Memory B cell (primary cell): Measurements from ENCODE around the gene TTLL5.

Source experiments
- ATAC-seq: fragments of 150-1000 bp; cut with Tn5 transposase; 2 replicates; pipeline ENCODE4 v1.10.0; 2021; ENCODE audit warnings: low read depth, mild to moderate bottlenecking, moderate library complexity
- DNase-seq, 2 donors: peaks; one replicate each; pipeline ENCODE4 v3.0.0; 2022; ENCODE audit warnings: low spot score in 2 of 2
- H3K27ac Mint-ChIP-seq: one replicate; pipeline ENCODE4 v1.8.0; 2022; ENCODE audit warnings: mild to moderate bottlenecking, moderate library complexity, mixed read lengths
- H3K27me3 Mint-ChIP-seq: one replicate; pipeline ENCODE4 v1.8.0; 2022; ENCODE audit warnings: mixed read lengths
- H3K36me3 Mint-ChIP-seq: one replicate; pipeline ENCODE4 v1.8.0; 2022; ENCODE audit warnings: mild to moderate bottlenecking, mixed read lengths
- H3K4me1 Mint-ChIP-seq: one replicate; pipeline ENCODE4 v1.8.0; 2022; ENCODE audit warnings: mixed read lengths
- H3K4me3 Mint-ChIP-seq: one replicate; pipeline ENCODE4 v1.8.0; 2022; ENCODE audit warnings: mild to moderate bottlenecking, moderate library complexity, mixed read lengths
- H3K9me3 Mint-ChIP-seq: one replicate; pipeline ENCODE4 v1.8.0; 2022; ENCODE audit warnings: mixed read lengths

TTLL5 gene

DNA sequence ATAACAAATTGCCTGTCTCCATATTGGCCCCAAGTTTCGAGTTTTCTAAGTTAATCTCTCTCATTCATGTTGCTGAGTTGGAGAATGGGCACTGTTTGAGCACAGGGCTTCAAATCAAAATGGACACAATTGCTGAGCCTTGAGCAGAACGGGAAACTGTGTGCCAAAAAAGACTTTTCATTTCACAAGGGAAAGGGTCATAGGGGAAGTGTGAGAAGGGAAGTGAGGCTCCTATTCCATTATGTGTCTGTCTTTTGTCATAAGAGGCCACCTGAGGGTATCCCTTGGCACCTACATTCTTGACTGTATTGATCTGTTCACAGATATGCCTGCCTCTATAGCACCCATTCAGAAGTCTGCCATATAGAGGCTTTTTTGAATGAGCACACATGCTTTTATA lies 59.1 kb downstream of the TTLL5 start:
- Mint-ChIP-seq H3K9me3 (no peaks in the 10 kb centered on the region), H3K36me3 (peaks cover 39% of the 10 kb centered on the region), H3K27ac (no peak overlapping the region), H3K4me3 (no peak overlapping the region), H3K27me3 (no peaks in the 10 kb centered on the region), H3K4me1 (no peaks in the 10 kb centered on the region)
- DNase-seq (no peak), ATAC-seq (no peak)

DNA sequence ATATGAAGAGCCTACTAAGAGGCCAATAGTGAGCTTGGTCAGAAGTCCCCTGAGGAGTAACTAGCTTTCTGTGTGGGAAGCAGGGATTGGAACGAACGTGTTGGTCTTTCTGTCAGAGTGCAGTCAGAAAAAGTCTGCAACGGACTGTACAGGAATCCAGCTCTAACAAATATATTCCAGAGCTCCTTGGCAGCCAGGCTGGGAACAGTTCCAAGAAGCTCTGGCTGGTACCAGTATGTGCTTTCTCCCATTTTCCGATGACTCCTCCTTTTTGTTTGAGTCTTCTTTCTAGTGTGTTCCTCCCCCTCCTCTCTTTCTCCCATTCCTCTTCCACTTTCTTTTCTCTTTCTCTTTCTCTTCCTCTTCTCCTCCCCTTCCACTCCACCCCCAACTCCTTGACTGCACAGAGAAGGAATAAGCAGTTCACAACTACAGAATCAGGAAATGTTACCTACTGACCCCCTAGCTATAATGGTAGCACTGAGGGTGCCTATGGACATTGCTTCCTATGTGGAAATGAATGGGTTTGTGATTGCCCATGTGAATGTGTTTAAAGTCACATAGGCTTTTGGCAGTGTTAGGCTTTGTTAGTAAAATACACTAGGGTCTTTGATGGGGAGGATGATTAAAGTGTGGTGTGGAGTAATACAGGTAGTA lies 59.9 kb downstream of the TTLL5 start:
- H3K27ac Mint-ChIP-seq: no peak overlapping the region
- no peak overlapping the region for H3K4me3 Mint-ChIP-seq
- H3K27me3 Mint-ChIP-seq: no peaks in the 10 kb centered on the region
- no peaks in the 10 kb centered on the region for H3K4me1 Mint-ChIP-seq
- peaks cover 46% of the 10 kb centered on the region for H3K36me3 Mint-ChIP-seq
- DNase-seq (no peak), ATAC-seq (no peak)
- H3K9me3 Mint-ChIP-seq: no peaks in the 10 kb centered on the region

DNA sequence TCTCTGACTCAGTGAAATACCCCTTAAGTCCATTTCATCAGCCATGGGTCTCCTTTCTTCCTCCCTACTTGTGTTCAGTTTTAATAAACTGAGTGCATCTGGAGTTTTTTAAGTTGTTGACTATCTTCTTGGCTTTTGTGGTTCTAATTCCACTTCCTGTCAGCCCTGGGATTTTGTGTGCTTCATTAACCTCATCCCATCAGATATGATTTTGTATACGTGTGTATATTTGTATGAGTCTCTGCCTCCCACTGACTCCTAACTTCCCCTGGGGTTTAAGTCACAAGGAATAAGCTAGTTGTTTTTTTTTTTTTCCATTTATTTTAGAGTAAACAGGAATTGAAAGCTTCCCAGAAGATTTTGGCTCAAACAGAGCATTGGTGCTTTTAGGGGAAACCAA lies 62.7 kb downstream of the TTLL5 start:
- H3K27me3 Mint-ChIP-seq: no peaks in the 10 kb centered on the region
- H3K36me3 Mint-ChIP-seq: peaks cover 54% of the 10 kb centered on the region
- H3K4me3 Mint-ChIP-seq: no peak overlapping the region
- peaks cover 5% of the 10 kb centered on the region for H3K9me3 Mint-ChIP-seq
- no peak overlapping the region for H3K27ac Mint-ChIP-seq
- DNase-seq (no peak), ATAC-seq (no peak)
- H3K4me1 Mint-ChIP-seq: no peaks in the 10 kb centered on the region

GRCh38 chr14:75724414-75725204 lies 63.6 kb downstream of the TTLL5 start:
- ATAC-seq: no peak
- H3K9me3 Mint-ChIP-seq: peaks cover 5% of the 10 kb centered on the region
- no peaks in the 10 kb centered on the region for H3K27me3 Mint-ChIP-seq
- no peak overlapping the region for H3K4me3 Mint-ChIP-seq
- H3K27ac Mint-ChIP-seq: no peak overlapping the region
- H3K4me1 Mint-ChIP-seq: no peaks in the 10 kb centered on the region
- H3K36me3 Mint-ChIP-seq: peaks cover 52% of the 10 kb centered on the region
- DNase-seq: no peak

DNA sequence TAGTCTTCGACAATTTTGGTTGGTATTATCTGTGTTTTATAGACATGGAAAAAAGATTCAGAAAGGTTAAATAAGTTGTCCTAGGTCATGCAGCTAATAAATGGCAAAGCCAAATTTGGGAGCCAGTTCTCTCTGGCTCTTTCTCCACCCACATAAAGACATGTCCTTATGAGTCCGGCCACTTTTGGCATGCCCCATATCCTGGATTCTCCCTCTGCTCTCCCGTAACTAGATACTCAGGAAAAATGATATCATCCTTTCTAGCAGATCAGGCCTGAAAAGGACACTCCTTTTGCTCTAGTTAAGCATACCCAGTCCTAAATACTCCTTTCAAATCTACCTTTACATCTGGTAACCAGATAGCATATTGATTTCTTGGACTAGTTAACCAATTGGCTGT lies 64.4 kb downstream of the TTLL5 start:
- no peak overlapping the region for H3K27ac Mint-ChIP-seq
- H3K36me3 Mint-ChIP-seq: peaks cover 46% of the 10 kb centered on the region
- ATAC-seq: no peak
- no peaks in the 10 kb centered on the region for H3K27me3 Mint-ChIP-seq
- no peaks in the 10 kb centered on the region for H3K4me1 Mint-ChIP-seq
- peaks cover 5% of the 10 kb centered on the region for H3K9me3 Mint-ChIP-seq
- no peak overlapping the region for H3K4me3 Mint-ChIP-seq
- no peak for DNase-seq

DNA sequence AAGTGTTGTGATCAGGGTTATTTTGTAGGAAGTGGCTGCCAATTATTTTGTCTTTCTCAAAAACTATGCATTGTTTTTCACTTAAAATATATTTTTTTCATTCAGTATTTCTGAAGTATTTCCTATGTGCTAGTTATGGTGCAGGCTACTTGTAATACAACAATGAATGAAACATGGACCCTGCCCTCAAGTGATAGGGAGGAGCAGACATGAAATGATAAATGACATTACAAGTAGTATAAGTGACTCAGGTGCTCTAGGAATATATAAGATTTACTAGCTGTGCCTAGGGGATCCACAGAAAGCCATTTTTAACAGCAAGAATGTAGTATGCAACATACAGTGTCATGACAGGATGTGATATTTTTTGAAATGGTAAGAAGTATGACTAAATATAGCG lies 65.3 kb downstream of the TTLL5 start:
- H3K27me3 Mint-ChIP-seq: no peaks in the 10 kb centered on the region
- H3K4me1 Mint-ChIP-seq: no peaks in the 10 kb centered on the region
- H3K9me3 Mint-ChIP-seq: peaks cover 5% of the 10 kb centered on the region
- H3K36me3 Mint-ChIP-seq: peaks cover 39% of the 10 kb centered on the region
- H3K27ac Mint-ChIP-seq: no peak overlapping the region
- DNase-seq (no peak), ATAC-seq (no peak)
- no peak overlapping the region for H3K4me3 Mint-ChIP-seq

DNA sequence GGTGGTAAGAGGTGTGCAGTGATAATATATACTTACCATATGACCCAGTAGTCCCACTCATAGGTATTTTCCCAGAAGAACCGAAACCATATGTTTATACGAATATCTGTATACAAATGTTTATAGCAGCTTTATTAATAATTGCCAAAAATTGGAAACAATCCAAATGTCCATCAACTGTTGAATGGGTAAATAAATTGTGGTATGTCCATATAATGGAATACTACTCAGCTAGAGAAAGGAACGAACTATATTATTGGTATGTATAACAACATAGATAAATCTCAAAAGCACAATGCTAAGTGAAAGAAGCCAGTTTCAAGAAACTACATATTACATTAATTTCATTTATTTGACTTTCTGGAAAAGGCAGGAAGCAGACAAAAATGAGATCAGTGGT lies 66.1 kb downstream of the TTLL5 start:
- no peak for ATAC-seq
- peaks cover 37% of the 10 kb centered on the region for H3K36me3 Mint-ChIP-seq
- no peaks in the 10 kb centered on the region for H3K27me3 Mint-ChIP-seq

DNA sequence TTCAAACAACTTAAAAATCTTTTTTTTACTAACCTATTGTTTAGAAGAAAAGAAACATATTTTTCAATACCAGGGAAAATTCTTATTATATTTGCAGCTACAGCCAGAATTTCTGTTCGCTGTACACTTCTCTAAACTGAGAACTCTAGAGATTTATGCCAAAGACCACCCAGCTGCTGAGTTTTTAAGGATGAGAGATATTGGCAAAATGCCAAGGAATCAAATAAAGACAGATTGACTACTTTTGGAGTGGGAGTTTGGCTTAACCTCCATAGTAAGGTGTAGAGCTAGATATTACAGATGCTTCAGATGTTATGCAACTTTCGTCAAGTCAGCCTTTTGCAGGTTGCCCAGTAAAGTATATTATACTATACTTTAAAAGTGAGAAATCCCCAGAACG lies 71.8 kb downstream of the TTLL5 start:
- Mint-ChIP-seq H3K27ac (no peak overlapping the region), H3K4me3 (no peak overlapping the region), H3K9me3 (no peaks in the 10 kb centered on the region), H3K27me3 (no peaks in the 10 kb centered on the region), H3K4me1 (no peaks in the 10 kb centered on the region), H3K36me3 (peaks cover 15% of the 10 kb centered on the region)
- DNase-seq (no peak), ATAC-seq (no peak)

More for the DNA sequence above, 66.1 kb downstream of the TTLL5 start:
- H3K4me1 Mint-ChIP-seq: no peaks in the 10 kb centered on the region
- H3K4me3 Mint-ChIP-seq: no peak overlapping the region
- H3K9me3 Mint-ChIP-seq: peaks cover 5% of the 10 kb centered on the region
- no peak for DNase-seq
- H3K27ac Mint-ChIP-seq: no peak overlapping the region

DNA sequence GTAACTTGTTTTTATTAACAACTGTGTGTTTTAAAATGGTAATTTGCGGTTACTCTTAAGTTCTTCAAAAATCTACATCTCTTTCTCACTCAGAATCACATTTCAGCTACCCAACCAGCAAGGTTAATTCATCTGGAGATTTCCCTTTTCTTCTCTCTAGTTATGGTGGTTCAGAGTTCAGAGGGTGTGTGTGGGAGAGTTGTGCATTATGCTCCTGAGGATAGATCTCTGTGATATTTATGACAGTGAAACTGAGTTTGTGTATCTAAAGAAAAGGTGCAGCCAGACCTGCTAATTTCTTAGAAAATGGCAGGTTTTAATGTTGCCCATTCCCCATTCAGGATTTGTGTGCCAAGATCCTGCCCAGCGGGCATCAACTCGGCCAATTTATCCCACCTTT lies 73.8 kb downstream of the TTLL5 start:
- no peaks in the 10 kb centered on the region for H3K9me3 Mint-ChIP-seq
- H3K36me3 Mint-ChIP-seq: peaks cover 15% of the 10 kb centered on the region
- ATAC-seq: no peak
- H3K27ac Mint-ChIP-seq: no peak overlapping the region
- no peak for DNase-seq
- H3K4me1 Mint-ChIP-seq: no peaks in the 10 kb centered on the region
- no peak overlapping the region for H3K4me3 Mint-ChIP-seq
- H3K27me3 Mint-ChIP-seq: no peaks in the 10 kb centered on the region

GRCh38 chr14:75736845-75737485 lies 75.9 kb downstream of the TTLL5 start:
- no peak overlapping the region for H3K27ac Mint-ChIP-seq
- ATAC-seq (no peak), DNase-seq (no peak)
- H3K4me1 Mint-ChIP-seq: no peaks in the 10 kb centered on the region
- no peaks in the 10 kb centered on the region for H3K9me3 Mint-ChIP-seq
- no peaks in the 10 kb centered on the region for H3K27me3 Mint-ChIP-seq
- H3K36me3 Mint-ChIP-seq: peaks cover 15% of the 10 kb centered on the region
- no peak overlapping the region for H3K4me3 Mint-ChIP-seq

- no peaks in the 10 kb centered on the region for H3K4me1 Mint-ChIP-seq
- no peaks in the 10 kb centered on the region for H3K9me3 Mint-ChIP-seq
- no peak overlapping the region for H3K4me3 Mint-ChIP-seq
- H3K27me3 Mint-ChIP-seq: no peaks in the 10 kb centered on the region
- ATAC-seq: no peak
- no peak overlapping the region for H3K27ac Mint-ChIP-seq
- H3K36me3 Mint-ChIP-seq: peaks cover 13% of the 10 kb centered on the region
- no peak for DNase-seq
These were observed 77.1 kb downstream of the TTLL5 start for GRCh38 chr14:75738192-75738591.

- Mint-ChIP-seq H3K4me1 (no peaks in the 10 kb centered on the region), H3K36me3 (peaks cover 36% of the 10 kb centered on the region), H3K27ac (no peak overlapping the region), H3K4me3 (no peak overlapping the region), H3K27me3 (no peaks in the 10 kb centered on the region), H3K9me3 (peaks cover 8% of the 10 kb centered on the region)
- DNase-seq (no peak), ATAC-seq (no peak)
These were observed 81.8 kb downstream of the TTLL5 start for GRCh38 chr14:75742867-75743266.

- no peak overlapping the region for H3K4me3 Mint-ChIP-seq
- peaks cover 44% of the 10 kb centered on the region for H3K36me3 Mint-ChIP-seq
- no peak overlapping the region for H3K27ac Mint-ChIP-seq
- ATAC-seq (no peak), DNase-seq (no peak)
- no peaks in the 10 kb centered on the region for H3K27me3 Mint-ChIP-seq
- H3K9me3 Mint-ChIP-seq: peaks cover 9% of the 10 kb centered on the region
- H3K4me1 Mint-ChIP-seq: no peaks in the 10 kb centered on the region
These were observed 86.9 kb downstream of the TTLL5 start for GRCh38 chr14:75747899-75748298.

- no peak overlapping the region for H3K27ac Mint-ChIP-seq
- H3K36me3 Mint-ChIP-seq: peaks cover 44% of the 10 kb centered on the region
- no peak overlapping the region for H3K4me3 Mint-ChIP-seq
- no peak for ATAC-seq
- no peak for DNase-seq
- no peaks in the 10 kb centered on the region for H3K27me3 Mint-ChIP-seq
- peaks cover 9% of the 10 kb centered on the region for H3K9me3 Mint-ChIP-seq
- H3K4me1 Mint-ChIP-seq: no peaks in the 10 kb centered on the region
These were observed 87.3 kb downstream of the TTLL5 start for GRCh38 chr14:75748336-75748735.
